ENCODE results near the gene LRRC3. TPM values are rescaled to one million over a fixed set of nuclear protein-coding genes. Genes with fewer than 3 reads are reported as not detected.

The LRRC3 gene
- total RNA-seq, 4 donors from 2014 or later: 2.9 to 5.8 (median 3.2) TPM

DNA sequence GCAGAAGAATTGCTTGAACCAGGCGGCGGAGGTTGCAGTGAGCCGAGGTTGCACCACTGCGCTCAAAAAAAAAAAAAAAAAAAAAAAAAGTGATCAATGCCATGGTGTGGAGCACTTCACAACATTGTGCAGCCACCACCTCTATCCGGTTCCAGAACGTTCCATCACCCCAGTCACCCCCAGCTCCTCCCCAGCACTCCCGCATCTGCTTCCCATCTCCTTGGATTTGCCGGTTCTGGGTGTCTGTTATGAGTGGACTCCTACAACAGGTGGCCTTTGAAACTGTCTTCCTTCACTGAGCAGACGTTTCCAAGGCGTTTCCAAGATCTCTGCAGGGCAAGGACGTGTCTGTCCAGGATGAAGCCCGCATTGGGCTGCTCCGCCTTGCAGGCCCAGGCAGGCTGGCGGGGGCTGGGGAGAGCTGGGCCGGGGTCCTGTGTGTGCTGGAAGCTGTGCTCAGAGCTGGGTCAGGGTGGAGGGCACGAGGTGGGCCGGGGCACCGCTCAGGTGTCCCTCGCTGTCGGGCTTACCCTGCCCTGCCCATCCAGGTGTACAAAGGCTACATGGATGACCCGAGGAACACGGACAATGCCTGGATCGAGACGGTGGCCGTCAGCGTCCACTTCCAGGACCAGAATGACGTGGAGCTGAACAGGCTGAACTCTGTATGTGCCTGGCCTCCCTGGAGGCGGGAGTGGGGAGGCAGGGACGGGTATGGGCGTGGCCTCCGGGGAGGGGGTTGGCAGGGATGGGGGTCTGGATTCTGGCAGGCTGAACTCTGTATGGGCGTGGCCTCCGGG is 14.9 kb upstream of the LRRC3 start:
- 71 to 72% methylated on average over 29 of the region's 33 CpGs for WGBS, 2 donors
- intact Hi-C loops (cut with DNase I; ENCODE audit: low total_unique reads): no loop called here
- TF ChIP-seq, protein P1, sequence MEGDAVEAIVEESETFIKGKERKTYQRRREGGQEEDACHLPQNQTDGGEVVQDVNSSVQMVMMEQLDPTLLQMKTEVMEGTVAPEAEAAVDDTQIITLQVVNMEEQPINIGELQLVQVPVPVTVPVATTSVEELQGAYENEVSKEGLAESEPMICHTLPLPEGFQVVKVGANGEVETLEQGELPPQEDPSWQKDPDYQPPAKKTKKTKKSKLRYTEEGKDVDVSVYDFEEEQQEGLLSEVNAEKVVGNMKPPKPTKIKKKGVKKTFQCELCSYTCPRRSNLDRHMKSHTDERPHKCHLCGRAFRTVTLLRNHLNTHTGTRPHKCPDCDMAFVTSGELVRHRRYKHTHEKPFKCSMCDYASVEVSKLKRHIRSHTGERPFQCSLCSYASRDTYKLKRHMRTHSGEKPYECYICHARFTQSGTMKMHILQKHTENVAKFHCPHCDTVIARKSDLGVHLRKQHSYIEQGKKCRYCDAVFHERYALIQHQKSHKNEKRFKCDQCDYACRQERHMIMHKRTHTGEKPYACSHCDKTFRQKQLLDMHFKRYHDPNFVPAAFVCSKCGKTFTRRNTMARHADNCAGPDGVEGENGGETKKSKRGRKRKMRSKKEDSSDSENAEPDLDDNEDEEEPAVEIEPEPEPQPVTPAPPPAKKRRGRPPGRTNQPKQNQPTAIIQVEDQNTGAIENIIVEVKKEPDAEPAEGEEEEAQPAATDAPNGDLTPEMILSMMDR (IDR thresholded peaks at IDR 0.05): no peak
- TF ChIP-seq POLR2A (IDR thresholded peaks at IDR 0.05): no peak
- peak in 1 of 2 donors; percentile 79 for DNase-seq (ENCODE audit: low spot score in 2 of 2)
- H3K4me3 ChIP-seq (ENCODE audit: low read depth, poor library complexity, severe bottlenecking): no peak overlapping the region

DNA sequence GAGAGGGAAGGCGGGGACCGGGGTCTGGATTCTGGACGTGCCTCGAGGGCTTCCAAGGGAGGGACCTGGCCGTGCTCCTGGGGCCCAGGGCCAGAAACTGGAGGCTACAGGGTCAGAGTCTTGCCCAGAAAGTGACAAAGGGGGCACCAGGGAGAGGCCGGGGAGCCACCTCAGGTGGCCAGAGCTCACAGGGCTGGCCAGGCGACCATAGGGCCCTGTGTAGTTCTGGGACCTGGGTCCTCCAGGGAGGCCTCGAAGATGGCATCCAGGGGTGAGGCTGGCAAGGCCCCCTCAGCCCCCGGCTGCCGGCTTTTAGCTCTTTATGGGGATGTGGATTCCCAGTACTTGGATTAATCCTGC is 14.3 kb upstream of the LRRC3 start:
- 41 to 83% methylated on average over 5 to 10 of the region's 10 CpGs for WGBS, 2 donors
- no peak for DNase-seq (ENCODE audit: low spot score in 2 of 2)
- TF ChIP-seq, protein P1 (IDR thresholded peaks at IDR 0.05): no peak
- TF ChIP-seq POLR2A (IDR thresholded peaks at IDR 0.05): no peak
- intact Hi-C loops (cut with DNase I; ENCODE audit: low total_unique reads): no loop called here
- H3K4me3 ChIP-seq (ENCODE audit: low read depth, poor library complexity, severe bottlenecking): no peak overlapping the region

GRCh38 chr21:44441581-44442265 is 13.6 kb upstream of the LRRC3 start:
- intact Hi-C loops (cut with DNase I; ENCODE audit: low total_unique reads): no loop called here
- TF ChIP-seq, protein P1 (IDR thresholded peaks at IDR 0.05): no peak
- TF ChIP-seq POLR2A (IDR thresholded peaks at IDR 0.05): no peak
- H3K4me3 ChIP-seq (ENCODE audit: low read depth, poor library complexity, severe bottlenecking): no peak overlapping the region
- WGBS, 2 donors: 85 to 89% methylated on average over 18 of the region's 20 CpGs
- DNase-seq (ENCODE audit: low spot score in 2 of 2): peak in 1 of 2 donors; percentile 72

DNA sequence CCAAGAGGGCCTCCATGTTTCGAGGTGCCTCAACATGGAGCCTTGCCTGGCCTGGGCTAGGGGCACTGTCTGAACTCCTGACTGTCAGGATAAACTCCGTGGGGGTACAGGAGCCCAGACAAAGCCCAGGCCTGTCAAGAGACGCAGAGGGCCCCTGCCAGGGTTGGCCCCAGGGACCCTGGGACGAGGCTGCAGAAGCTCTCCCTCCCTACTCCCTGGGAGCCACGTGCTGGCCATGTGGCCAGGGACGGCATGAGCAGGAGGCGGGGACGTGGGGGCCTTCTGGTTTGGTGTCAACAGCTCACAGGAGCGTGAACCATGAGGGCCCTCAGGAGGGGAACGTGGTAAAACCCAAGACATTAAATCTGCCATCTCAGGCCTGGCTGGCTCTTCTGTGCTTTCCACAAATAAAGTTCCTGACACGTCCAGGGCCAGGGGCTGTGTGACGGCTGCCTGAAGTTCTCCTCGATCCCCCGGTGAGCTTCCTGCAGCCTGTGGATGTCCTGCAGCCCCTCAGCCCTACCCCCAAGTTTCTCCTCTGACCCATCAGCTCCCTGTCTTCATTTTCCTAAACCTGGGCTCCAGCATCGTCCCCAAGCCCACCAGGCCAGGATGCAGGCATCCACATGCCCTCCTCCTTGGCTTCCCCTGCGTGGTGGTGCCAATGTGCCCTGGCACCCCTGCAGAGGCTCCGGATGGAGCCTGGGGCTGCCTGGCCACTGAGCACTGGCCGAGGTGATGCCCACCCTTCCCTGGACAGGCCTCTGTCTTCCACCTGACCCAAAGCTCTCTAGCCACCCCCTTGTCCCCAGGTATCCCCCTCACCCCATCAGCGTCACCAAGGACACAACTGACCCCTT is 12.8 kb upstream of the LRRC3 start:
- no peak for TF ChIP-seq POLR2A (IDR thresholded peaks at IDR 0.05)
- TF ChIP-seq, protein P1 (IDR thresholded peaks at IDR 0.05): no peak
- intact Hi-C loops (cut with DNase I; ENCODE audit: low total_unique reads): no loop called here
- peak in 1 of 2 donors; percentile 74 for DNase-seq (ENCODE audit: low spot score in 2 of 2)
- WGBS, 2 donors: 70% methylated on average over 18 to 19 of the region's 19 CpGs
- no peak overlapping the region for H3K4me3 ChIP-seq (ENCODE audit: low read depth, poor library complexity, severe bottlenecking)

DNA sequence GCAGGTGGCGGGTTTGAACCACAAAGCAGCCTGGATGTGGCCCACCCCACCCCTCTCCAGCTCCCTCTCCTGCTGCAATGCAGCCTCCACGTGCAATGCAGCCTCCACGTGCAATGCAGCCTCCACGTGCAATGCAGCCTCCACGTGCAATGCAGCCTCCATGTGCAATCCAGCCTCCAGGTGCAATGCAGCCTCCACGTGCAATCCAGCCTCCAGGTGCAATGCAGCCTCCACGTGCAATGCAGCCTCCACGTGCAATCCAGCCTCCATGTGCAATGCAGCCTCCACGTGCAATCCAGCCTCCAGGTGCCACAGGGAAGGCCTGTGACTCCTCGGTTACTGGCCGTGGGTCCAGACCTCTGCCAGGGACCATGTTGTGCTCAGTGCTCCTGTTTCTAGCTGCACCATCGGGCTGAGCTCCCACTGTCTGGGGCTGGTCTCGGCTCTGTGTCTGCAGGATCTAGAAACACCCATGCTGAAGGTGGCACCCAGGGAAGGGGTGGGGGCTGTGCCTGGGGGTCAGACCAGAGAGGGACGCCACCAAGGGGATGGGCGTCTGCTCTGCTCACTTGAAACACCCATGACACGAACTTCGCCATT is 11.9 kb upstream of the LRRC3 start:
- peak in 1 of 2 donors; percentile 70 for DNase-seq (ENCODE audit: low spot score in 2 of 2)
- 77 to 81% methylated on average over 13 to 16 of the region's 17 CpGs for WGBS, 2 donors
- TF ChIP-seq, protein P1 (IDR thresholded peaks at IDR 0.05): no peak
- TF ChIP-seq POLR2A (IDR thresholded peaks at IDR 0.05): no peak
- no peak overlapping the region for H3K4me3 ChIP-seq (ENCODE audit: low read depth, poor library complexity, severe bottlenecking)
- intact Hi-C loops (cut with DNase I; ENCODE audit: low total_unique reads): no loop called here
